HepG2 (cell line): Measurements from ENCODE around the gene OR1C1. TPM values are rescaled to one million over a fixed set of nuclear protein-coding genes. Genes with fewer than 3 reads are reported as not detected.
"Not testable (repeated sequence)": the region's sequence is repeated elsewhere in the genome, so short reads cannot be mapped to it uniquely, and the experiment has no call there.

Source experiments
- ATAC-seq: fragments of 200-7000 bp; cut with Tn5 transposase; 3 replicates; pipeline ENCODE4 v1.9.1; 2020; ENCODE audit warnings: mild to moderate bottlenecking, moderate library complexity
- BruUV-seq: library from RNA; stranded (reverse); fragments of 400-500 nt; replicated peaks from 2 replicates; lab custom pipeline; 2021; lab: Mats Ljungman, UMichigan
- CTCF ChIA-PET: fragments of 300-600 bp; formaldehyde crosslinking; extraction: SDS; loops from one replicate; lab custom pipeline; 2021; ENCODE audit warnings: low total read pairs, inconsistent platforms, low intra/inter-chr PET ratio; lab: Yijun Ruan, JAX
- POLR2A ChIA-PET: fragments of 350-600 bp; sonication (Branson Sonifier 250); formaldehyde crosslinking; loops from one replicate; lab custom pipeline; 2020; ENCODE audit warnings: antibody characterized with exemption, inconsistent platforms; lab: Yijun Ruan, JAX
- DNase-seq: peaks from one replicate; pipeline ENCODE4 v3.0.0-alpha.2; 2015; ENCODE audit warnings: low spot score
- FAIRE-seq: peaks from 3 replicates; lab custom pipeline; 2011; peaks lifted over from hg19 to GRCh38; lab: Jason Lieb, UNC
- H2AFZ ChIP-seq: one replicate; pipeline ENCODE4 v1.6.1; 2011; ENCODE audit warnings: low read length, inconsistent platforms
- H3K27ac ChIP-seq: fragments of 300-600 bp; 3 replicates; pipeline ENCODE4 v1.8.0; 2011; ENCODE audit warnings: mixed run types, mild to moderate bottlenecking, mixed read lengths, low read length, inconsistent platforms; ENCODE audit not compliant: insufficient read depth; ENCODE audit errors: extremely low read length
- H3K27me3 ChIP-seq, 2 experiments: fragments of 200-600 bp in 1 of 2; 2 replicates in 1 of 2; 3 replicates in 1 of 2; pipeline versions ENCODE4 v1.6.0 to v1.8.0; 2011; ENCODE audit warnings: low read length in 2 of 2, mild to moderate bottlenecking in 2 of 2, moderate library complexity in 2 of 2, inconsistent platforms in 1 of 2; ENCODE audit not compliant: insufficient read depth in 2 of 2, control insufficient read depth in 1 of 2
- H3K36me3 ChIP-seq, 2 experiments: fragments of 200-600 bp in 1 of 2; replicated peaks in 1 of 2; 2 replicates in 1 of 2; 3 replicates in 1 of 2; pipeline versions ENCODE4 v1.5.1 to v1.8.0; 2011; ENCODE audit warnings: low read length in 2 of 2, inconsistent platforms in 1 of 2; ENCODE audit not compliant: insufficient read depth in 2 of 2, control insufficient read depth in 1 of 2
- H3K4me1 ChIP-seq: 2 replicates; pipeline ENCODE4 v1.5.1; 2012; ENCODE audit warnings: low read length, inconsistent platforms; ENCODE audit not compliant: insufficient read depth
- H3K4me2 ChIP-seq: 2 replicates; pipeline ENCODE4 v1.6.0; 2011; ENCODE audit warnings: low read depth, low read length, inconsistent platforms
- H3K4me3 ChIP-seq, 3 experiments: fragments of 200-600 bp in 1 of 3; sonication (generic), shearing (Covaris generic) in 1 of 3; replicated peaks in 1 of 3; 2 replicates each; pipeline ENCODE4 v1.5.1; 2011 to 2016; ENCODE audit warnings: low read length in 3 of 3, inconsistent platforms in 2 of 3, low read depth in 2 of 3, mild to moderate bottlenecking in 2 of 3, control low read depth in 1 of 3, mixed read lengths in 1 of 3; ENCODE audit not compliant: insufficient read depth in 1 of 3
- H3K79me2 ChIP-seq: one replicate; pipeline ENCODE4 v1.6.1; 2011; ENCODE audit warnings: low read length, inconsistent platforms; ENCODE audit not compliant: insufficient read depth
- H3K9ac ChIP-seq: 2 replicates; pipeline ENCODE4 v1.6.0; 2011; ENCODE audit warnings: mild to moderate bottlenecking, low read depth, low read length, inconsistent platforms; ENCODE audit not compliant: insufficient read depth
- H3K9me3 ChIP-seq: 2 replicates; pipeline ENCODE4 v1.5.1; 2012; ENCODE audit warnings: mild to moderate bottlenecking, low read length
- H4K20me1 ChIP-seq: 2 replicates; pipeline ENCODE4 v1.6.0; 2011; ENCODE audit warnings: inconsistent platforms, mild to moderate bottlenecking, low read length, moderate library complexity; ENCODE audit not compliant: insufficient read depth
- FOXP1 ChIP-seq, 2 experiments: fragments of 450-650 bp in 1 of 2; IDR thresholded peaks; 2 replicates each; pipeline ENCODE4 v1.6.1; 2017 to 2018; ENCODE audit warnings: antibody characterized with exemption in 1 of 2
- IKZF1 ChIP-seq: fragments of 450-650 bp; IDR thresholded peaks from 2 replicates; pipeline ENCODE4 v1.7.1; 2016
- MAFK ChIP-seq, 2 experiments: IDR thresholded peaks in 1 of 2; conservative IDR thresholded peaks in 1 of 2; 2 replicates each; pipeline ENCODE4 v1.6.1; 2011; ENCODE audit warnings: improper control_type of control experiment in 2 of 2, low read length in 2 of 2
- ZNF335 ChIP-seq: sonication (generic); formaldehyde crosslinking; IDR thresholded peaks from 2 replicates; pipeline ENCODE4 v1.4.0; 2020; ENCODE audit warnings: missing genetic modification reagents
- WGBS: methylation state at CpG from one replicate; pipeline ENCODE4 v1.1.6; 2017; ENCODE audit warnings: low lambda C conversion rate; 5-methylcytosine and 5-hydroxymethylcytosine counted together
- in situ Hi-C: cut with HindIII; loops from 2 replicates; pipeline ENCODE4 v1.10.0; 2017; ENCODE audit warnings: low pct_unique_long_range_greater_than_20kb; ENCODE audit not compliant: extremely low pct_ligation_motif_present
- intact Hi-C: fragments of 100-400 bp; cut with micrococcal nuclease; formaldehyde crosslinking; loops from one replicate; pipeline ENCODE4 v1.10.0; 2022; ENCODE audit not compliant: unreplicated experiment
- polyA plus RNA-seq, 8 experiments: library from polyadenylated mRNA; depleted of rRNA in 3 of 8; stranded (reverse) in 7 of 8; unstranded in 1 of 8; fragments of >200 nt; fragmentation: Illumina TruSeq in 4 of 8; extraction: Trizol in 4 of 8; gene quantifications; 2 replicates each; pipeline versions ENCODE4 v1.2.1 to v1.2.3, GENCODE V29; 2011 to 2016; ENCODE audit warnings: low read depth in 4 of 8, missing spikeins in 1 of 8, mixed read lengths in 1 of 8; ENCODE audit not compliant: insufficient read depth in 1 of 8
- total RNA-seq, 5 experiments: library from RNA; depleted of rRNA; stranded (reverse); fragments of >200 nt; fragmentation: Illumina TruSeq; extraction: Trizol; gene quantifications; 2 replicates each; pipeline ENCODE4 v1.2.3, GENCODE V29; 2016; ENCODE audit warnings: low read depth in 1 of 5
- TF ChIP-seq, protein P1 (sequence below): sonication (generic); formaldehyde crosslinking; IDR thresholded peaks from 2 replicates; pipeline ENCODE4 v1.8.0; 2022; ENCODE audit warnings: mild to moderate bottlenecking, missing genetic modification reagents, moderate library complexity

OR1C1 gene
- total and polyA plus RNA-seq, 2 of the 13 experiments (the other 11 are each of a cell fraction or from before 2014, with no cell fraction given) = not detected

DNA sequence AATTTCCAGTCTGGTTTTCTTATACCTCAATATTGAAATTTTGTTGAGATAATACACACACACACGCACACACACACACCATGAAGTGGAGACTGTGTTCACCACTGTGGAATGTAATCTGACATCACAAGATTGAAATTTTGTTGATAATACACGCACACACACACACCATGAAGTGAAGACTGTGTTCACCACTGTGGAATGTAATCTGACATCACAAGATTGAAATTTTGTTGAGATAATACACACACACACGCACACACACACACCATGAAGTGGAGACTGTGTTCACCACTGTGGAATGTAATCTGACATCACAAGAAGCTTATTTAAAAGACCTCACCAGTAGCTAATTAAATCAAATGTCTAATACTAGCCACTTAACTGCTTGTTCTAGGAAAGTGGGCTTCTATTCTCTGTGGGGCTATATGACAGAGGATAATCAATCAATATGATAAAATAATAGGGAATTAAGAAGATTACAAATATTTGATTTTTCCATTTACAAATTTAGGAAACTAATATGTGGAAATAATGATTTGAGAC is 18.1 kb downstream of the OR1C1 start:
- H3K36me3 ChIP-seq, H4K20me1 ChIP-seq, H3K4me1 ChIP-seq, H2AFZ ChIP-seq, H3K4me3 ChIP-seq, H3K9ac ChIP-seq, BruUV-seq, H3K79me2 ChIP-seq, FAIRE-seq, in situ Hi-C loops, POLR2A ChIA-PET, ATAC-seq, H3K27me3 ChIP-seq, H3K27ac ChIP-seq, intact Hi-C loops, H3K4me2 ChIP-seq, DNase-seq, CTCF ChIA-PET: not testable (repeated sequence)
- H3K9me3 ChIP-seq = peaks cover 92% of the 10 kb centered on the region
- 2% methylated on average over 3 of the region's 3 CpGs for WGBS

DNA sequence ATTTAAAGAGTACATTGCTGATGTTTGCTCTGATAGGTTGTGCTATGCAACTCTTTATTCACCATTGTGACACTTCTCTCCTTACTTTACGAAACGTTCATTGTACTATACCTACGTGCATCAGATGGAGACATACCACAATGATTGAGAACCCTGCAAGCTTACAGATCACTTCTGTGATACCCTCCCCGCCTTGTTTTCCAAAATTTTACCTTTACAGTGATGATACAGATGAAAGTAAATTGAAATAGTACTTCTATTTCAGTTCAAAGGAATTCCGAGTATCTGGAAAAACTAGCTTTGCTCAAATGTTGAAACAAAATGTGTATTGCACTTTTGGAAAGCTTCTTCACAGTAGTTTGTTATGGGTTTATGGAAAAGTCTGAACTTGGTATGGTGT is 18.6 kb downstream of the OR1C1 start:
- H3K4me3 ChIP-seq = no peak overlapping the region
- in situ Hi-C loops = no loop called here
- peaks cover 92% of the 10 kb centered on the region for H3K9me3 ChIP-seq
- H3K79me2 ChIP-seq = no peaks in the 10 kb centered on the region
- WGBS = 10% methylated on average over 5 of the region's 5 CpGs
- no peak overlapping the region for H3K4me2 ChIP-seq
- DNase-seq = no peak
- no peaks in the 10 kb centered on the region for H3K36me3 ChIP-seq
- H3K27me3 ChIP-seq = no peaks in the 10 kb centered on the region
- ChIA-PET CTCF (no interaction called here), POLR2A (no interaction called here)
- no peaks in the 10 kb centered on the region for H4K20me1 ChIP-seq
- no peak for FAIRE-seq
- BruUV-seq = no TSS peak
- intact Hi-C loops = no loop called here
- no peak for ATAC-seq
- no peaks in the 10 kb centered on the region for H3K4me1 ChIP-seq
- TF ChIP-seq IKZF1 = no peak
- TF ChIP-seq, protein P1, sequence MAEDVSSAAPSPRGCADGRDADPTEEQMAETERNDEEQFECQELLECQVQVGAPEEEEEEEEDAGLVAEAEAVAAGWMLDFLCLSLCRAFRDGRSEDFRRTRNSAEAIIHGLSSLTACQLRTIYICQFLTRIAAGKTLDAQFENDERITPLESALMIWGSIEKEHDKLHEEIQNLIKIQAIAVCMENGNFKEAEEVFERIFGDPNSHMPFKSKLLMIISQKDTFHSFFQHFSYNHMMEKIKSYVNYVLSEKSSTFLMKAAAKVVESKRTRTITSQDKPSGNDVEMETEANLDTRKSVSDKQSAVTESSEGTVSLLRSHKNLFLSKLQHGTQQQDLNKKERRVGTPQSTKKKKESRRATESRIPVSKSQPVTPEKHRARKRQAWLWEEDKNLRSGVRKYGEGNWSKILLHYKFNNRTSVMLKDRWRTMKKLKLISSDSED (CRISPR knock-in tag) = no peak
- TF ChIP-seq MAFK (conservative IDR thresholded peaks at IDR 0.05 in 1 of 2, IDR thresholded peaks at IDR 0.05 in 1 of 2; ENCODE audit: low read length in 2 of 2) = no peak
- no peak for TF ChIP-seq ZNF335 (CRISPR knock-in tag)
- TF ChIP-seq FOXP1 (IDR thresholded peaks at IDR 0.05) = no peak
- no peak for TF ChIP-seq FOXP1 (CRISPR knock-in tag; IDR thresholded peaks at IDR 0.05)
- H2AFZ ChIP-seq = no peak overlapping the region
- H3K27ac ChIP-seq = no peak overlapping the region
- H3K9ac ChIP-seq = no peak overlapping the region
